Osteocyte (in vitro differentiated cells): ENCODE measurements around the gene LRRC36. TPM values are rescaled to one million over a fixed set of nuclear protein-coding genes. Genes with fewer than 3 reads are reported as not detected.
A peak's percentile ranks its signal among the peaks of the same experiment; 100 is the strongest.

Experiments used
- DNase-seq: peaks from one replicate; pipeline ENCODE4 v3.0.0; 2021; ENCODE audit warnings: mixed read lengths; ENCODE audit not compliant: unreplicated experiment; ENCODE audit errors: extremely low spot score
- H3K27ac Mint-ChIP-seq: one replicate; pipeline ENCODE4 v1.8.0; 2021; ENCODE audit warnings: mild to moderate bottlenecking, mixed read lengths; ENCODE audit not compliant: unreplicated experiment
- H3K27me3 Mint-ChIP-seq: one replicate; pipeline ENCODE4 v1.8.0; 2021; ENCODE audit warnings: mixed read lengths; ENCODE audit not compliant: unreplicated experiment
- H3K36me3 Mint-ChIP-seq: one replicate; pipeline ENCODE4 v1.8.0; 2021; ENCODE audit warnings: mixed read lengths; ENCODE audit not compliant: unreplicated experiment
- H3K4me1 Mint-ChIP-seq: one replicate; pipeline ENCODE4 v1.8.0; 2021; ENCODE audit warnings: mixed read lengths; ENCODE audit not compliant: unreplicated experiment
- H3K4me3 Mint-ChIP-seq: one replicate; pipeline ENCODE4 v1.8.0; 2021; ENCODE audit warnings: mild to moderate bottlenecking, moderate library complexity, mixed read lengths; ENCODE audit not compliant: unreplicated experiment
- H3K9me3 Mint-ChIP-seq: one replicate; pipeline ENCODE4 v1.8.0; 2021; ENCODE audit warnings: mixed read lengths; ENCODE audit not compliant: unreplicated experiment
- total RNA-seq: library from RNA; stranded (reverse); gene quantifications from 2 replicates; pipeline ENCODE4 v1.2.1, GENCODE V29; 2021
- TF ChIP-seq, protein P1 (sequence below): fragments of 200-600 bp; sonication (generic); IDR thresholded peaks from 2 replicates; pipeline ENCODE4 v1.5.0; 2021; ENCODE audit warnings: antibody characterized with exemption, mild to moderate bottlenecking, moderate library complexity

Gene LRRC36
- total RNA-seq, 1 donor from 2014 or later, result not detected

DNA sequence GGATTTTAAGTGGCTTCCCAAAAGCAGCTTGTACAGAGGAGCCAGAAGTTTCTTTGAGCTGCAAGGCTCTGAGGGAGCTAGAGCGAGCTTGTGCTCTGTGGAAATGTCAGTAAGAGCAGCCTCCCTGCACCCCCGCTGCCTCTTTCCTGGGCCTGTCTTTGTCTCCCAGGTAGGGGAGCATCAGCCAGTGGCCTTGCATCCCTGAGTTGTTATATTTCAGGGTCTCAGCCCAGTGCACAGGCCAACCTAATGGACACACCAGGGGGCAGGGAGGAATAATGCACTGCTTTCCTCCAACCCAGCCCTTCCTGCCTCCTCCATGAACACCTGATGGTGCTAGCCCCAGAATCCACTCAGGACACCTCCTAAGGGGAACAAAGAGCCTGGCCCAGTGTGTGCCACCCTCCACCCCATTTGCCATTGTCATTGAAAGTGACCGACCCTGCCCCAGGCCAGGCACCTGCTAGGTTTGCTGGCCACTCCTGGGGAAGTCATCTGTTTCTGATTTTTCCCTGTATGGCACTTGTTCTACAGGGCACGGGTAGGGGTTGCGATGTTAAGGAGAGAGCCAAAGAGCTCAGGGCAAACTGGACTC, 60.3 kb downstream of the LRRC36 start:
- Mint-ChIP-seq H3K27me3 (peaks cover 37% of the 10 kb centered on the region), H3K27ac (no peak overlapping the region), H3K36me3 (no peaks in the 10 kb centered on the region), H3K9me3 (no peaks in the 10 kb centered on the region), H3K4me3 (no peak overlapping the region), H3K4me1 (peaks cover 2% of the 10 kb centered on the region)
- TF ChIP-seq, protein P1, sequence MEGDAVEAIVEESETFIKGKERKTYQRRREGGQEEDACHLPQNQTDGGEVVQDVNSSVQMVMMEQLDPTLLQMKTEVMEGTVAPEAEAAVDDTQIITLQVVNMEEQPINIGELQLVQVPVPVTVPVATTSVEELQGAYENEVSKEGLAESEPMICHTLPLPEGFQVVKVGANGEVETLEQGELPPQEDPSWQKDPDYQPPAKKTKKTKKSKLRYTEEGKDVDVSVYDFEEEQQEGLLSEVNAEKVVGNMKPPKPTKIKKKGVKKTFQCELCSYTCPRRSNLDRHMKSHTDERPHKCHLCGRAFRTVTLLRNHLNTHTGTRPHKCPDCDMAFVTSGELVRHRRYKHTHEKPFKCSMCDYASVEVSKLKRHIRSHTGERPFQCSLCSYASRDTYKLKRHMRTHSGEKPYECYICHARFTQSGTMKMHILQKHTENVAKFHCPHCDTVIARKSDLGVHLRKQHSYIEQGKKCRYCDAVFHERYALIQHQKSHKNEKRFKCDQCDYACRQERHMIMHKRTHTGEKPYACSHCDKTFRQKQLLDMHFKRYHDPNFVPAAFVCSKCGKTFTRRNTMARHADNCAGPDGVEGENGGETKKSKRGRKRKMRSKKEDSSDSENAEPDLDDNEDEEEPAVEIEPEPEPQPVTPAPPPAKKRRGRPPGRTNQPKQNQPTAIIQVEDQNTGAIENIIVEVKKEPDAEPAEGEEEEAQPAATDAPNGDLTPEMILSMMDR, result no peak
- peak; percentile 75 for DNase-seq

DNA sequence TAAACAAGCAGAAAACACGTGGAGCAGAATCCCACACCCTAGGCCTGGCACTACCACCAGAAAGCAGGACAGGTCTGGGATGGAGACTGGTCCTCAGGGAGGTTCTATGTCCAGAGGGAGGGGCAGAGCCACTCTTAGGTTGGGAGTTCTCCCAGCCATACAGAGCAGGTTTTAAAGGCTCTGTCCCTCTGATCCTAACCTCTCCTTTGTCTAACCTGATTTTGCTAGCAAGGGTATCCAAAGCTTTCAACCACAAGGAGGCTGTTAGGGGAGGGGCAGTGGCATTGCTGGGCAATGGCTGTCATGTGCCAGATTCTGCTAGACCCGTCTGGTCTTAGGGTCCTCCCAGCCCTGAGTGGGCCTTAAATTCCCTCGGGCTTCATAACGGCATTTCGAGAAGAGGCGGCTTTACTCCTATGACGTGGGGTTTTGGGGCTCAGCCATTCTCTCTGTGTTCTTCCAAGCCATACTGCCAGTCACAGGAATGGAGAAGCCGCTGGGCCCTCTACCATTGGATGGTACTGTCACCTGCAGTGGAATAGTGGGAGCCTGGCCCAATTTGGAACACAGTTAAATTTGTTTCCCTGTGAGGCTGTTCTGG, 61.0 kb downstream of the LRRC36 start:
- Mint-ChIP-seq H3K27ac (no peak overlapping the region), H3K4me3 (no peak overlapping the region), H3K4me1 (peaks cover 6% of the 10 kb centered on the region), H3K36me3 (no peaks in the 10 kb centered on the region), H3K27me3 (peaks cover 32% of the 10 kb centered on the region), H3K9me3 (no peaks in the 10 kb centered on the region)
- TF ChIP-seq, protein P1, result no peak
- peak; percentile 53 for DNase-seq

DNA sequence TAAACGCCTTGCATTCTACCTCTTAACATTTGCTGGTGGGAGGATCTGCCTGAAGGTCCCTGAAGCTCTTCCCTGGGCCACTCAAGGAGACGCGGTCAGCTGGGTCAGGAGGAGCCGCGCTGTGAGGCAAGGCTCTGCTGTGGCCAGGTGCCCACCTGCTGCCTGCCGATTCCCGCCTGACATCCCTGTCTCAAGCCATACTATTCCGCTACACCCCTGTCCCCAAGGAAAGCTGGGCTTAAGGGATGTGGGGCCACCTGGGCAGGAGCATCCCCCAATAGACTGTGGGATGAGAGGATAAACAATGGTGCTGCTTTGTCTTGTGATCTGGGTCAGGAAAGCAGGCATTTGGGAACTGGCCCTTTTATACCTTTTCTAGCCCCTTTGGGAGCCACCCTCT, 61.6 kb downstream of the LRRC36 start:
- H3K36me3 Mint-ChIP-seq, result no peaks in the 10 kb centered on the region
- H3K4me3 Mint-ChIP-seq, result no peak overlapping the region
- TF ChIP-seq, protein P1, result no peak
- H3K27me3 Mint-ChIP-seq, result peaks cover 32% of the 10 kb centered on the region
- H3K9me3 Mint-ChIP-seq, result no peaks in the 10 kb centered on the region
- H3K27ac Mint-ChIP-seq, result no peak overlapping the region
- DNase-seq, result peak; percentile 67
- peaks cover 9% of the 10 kb centered on the region for H3K4me1 Mint-ChIP-seq

DNA sequence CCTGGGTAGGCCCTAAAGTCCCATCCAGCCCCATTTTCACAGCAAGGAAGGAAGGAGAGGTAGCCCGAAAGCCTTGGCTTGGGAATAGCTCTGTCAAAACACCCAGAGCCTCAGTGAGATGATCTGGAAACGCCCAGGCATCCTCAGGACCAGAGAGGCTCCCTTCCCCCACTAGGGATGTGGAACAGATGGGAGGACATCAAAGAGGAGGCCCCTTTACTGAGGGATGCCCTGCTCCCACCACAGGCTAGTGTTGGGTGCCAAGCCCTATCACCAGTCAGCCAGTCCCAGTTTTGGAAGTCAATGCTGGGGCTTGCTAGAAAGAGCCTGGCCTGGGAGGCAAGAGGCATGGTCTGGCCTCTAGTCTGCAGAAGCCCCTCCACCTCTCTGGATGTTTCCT, 62.0 kb downstream of the LRRC36 start:
- Mint-ChIP-seq H3K27ac (no peak overlapping the region), H3K27me3 (peaks cover 32% of the 10 kb centered on the region), H3K4me1 (peaks cover 10% of the 10 kb centered on the region), H3K4me3 (no peak overlapping the region), H3K9me3 (no peaks in the 10 kb centered on the region), H3K36me3 (no peaks in the 10 kb centered on the region)
- peak; percentile 62 for DNase-seq
- TF ChIP-seq, protein P1, result no peak

DNA sequence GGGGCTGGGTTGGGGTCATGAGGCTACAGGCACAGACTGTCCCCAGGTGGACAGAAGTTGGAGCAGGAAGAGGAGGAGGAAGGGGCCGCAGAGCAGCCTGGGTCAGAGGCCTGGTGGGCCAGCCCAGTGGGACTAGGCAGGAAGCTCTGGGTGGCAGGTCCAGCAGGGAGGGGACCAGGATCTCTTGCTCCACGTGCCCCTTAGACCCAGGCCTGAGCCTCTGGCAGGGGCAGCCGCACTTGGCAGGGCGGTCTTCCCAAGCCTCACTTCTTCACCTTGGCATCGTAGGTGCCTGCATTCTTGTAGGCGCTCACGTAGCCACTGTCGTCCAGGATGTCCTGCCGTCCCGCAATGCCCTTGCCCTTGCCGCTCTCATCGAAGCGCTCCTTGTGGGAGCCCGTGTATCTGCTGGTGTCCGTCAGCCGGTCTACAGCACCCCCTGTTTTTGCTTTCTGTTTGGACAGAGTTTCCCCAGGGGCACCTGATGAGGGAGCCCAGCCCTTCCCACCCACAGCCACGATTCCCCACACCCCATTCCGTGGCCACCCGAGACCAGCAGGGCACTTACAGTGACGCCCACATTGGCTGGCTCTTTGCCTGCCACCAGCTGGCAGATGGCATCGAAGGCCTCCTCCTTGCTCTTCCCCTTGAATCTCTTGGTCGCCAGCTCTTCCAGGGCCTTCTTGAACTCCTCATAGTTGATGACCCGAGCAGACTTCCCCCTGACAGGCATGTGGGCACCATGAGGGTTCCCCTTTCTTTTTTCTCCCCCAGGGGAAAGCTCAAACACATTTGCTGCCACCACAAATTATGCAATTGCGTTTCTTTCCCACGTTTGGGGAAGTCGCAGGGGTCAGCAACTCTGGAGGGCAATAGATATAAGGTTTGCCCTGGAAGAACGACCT, 63.5 kb downstream of the LRRC36 start:
- no peak overlapping the region for H3K4me3 Mint-ChIP-seq
- no peaks in the 10 kb centered on the region for H3K9me3 Mint-ChIP-seq
- H3K27me3 Mint-ChIP-seq, result peaks cover 19% of the 10 kb centered on the region
- no peaks in the 10 kb centered on the region for H3K36me3 Mint-ChIP-seq
- TF ChIP-seq, protein P1, result no peak
- DNase-seq, result no peak
- peaks cover 17% of the 10 kb centered on the region for H3K4me1 Mint-ChIP-seq
- no peak overlapping the region for H3K27ac Mint-ChIP-seq
